CD4-positive, alpha-beta T cell treated with Interleukin-2 at 100 ng/mL for 4 hours (primary cell): Measurements from ENCODE around the gene KYNU.
A peak's percentile ranks its signal among the peaks of the same experiment; 100 is the strongest.
"Not testable (repeated sequence)": the region's sequence is repeated elsewhere in the genome, so short reads cannot be mapped to it uniquely, and the experiment has no call there.

Experiments
- DNase-seq: peaks from one replicate; pipeline ENCODE4 v3.0.0-alpha.2; 2020; ENCODE audit warnings: low spot score

KYNU gene

GRCh38 chr2:143026411-143027054 is 149.1 kb downstream of the KYNU start:
- DNase-seq, result no peak

GRCh38 chr2:143029141-143029540 is 151.7 kb downstream of the KYNU start:
- no peak for DNase-seq

GRCh38 chr2:143030127-143030526 is 152.7 kb downstream of the KYNU start:
- no peak for DNase-seq

- peak; percentile 87 for DNase-seq
Observed at GRCh38 chr2:143034292-143035074, 157.0 kb downstream of the KYNU start.

- DNase-seq, result no peak
Observed at GRCh38 chr2:143051465-143051864, 174.0 kb downstream of the KYNU start.

- DNase-seq, result not testable (repeated sequence)
Observed at GRCh38 chr2:143053437-143053836, 176.0 kb downstream of the KYNU start.

GRCh38 chr2:143056550-143056949 is 179.1 kb downstream of the KYNU start:
- no peak for DNase-seq

- DNase-seq, result no peak
Observed at GRCh38 chr2:143058851-143059250, 181.4 kb downstream of the KYNU start.

GRCh38 chr2:143063612-143064200 is 186.2 kb downstream of the KYNU start:
- no peak for DNase-seq

- DNase-seq, result no peak
Observed at GRCh38 chr2:143068094-143068493, 190.6 kb downstream of the KYNU start.

- DNase-seq, result no peak
Observed at GRCh38 chr2:143068509-143068908, 191.0 kb downstream of the KYNU start.

GRCh38 chr2:143070704-143071103 is 193.2 kb downstream of the KYNU start:
- no peak for DNase-seq

- DNase-seq, result no peak
Observed at GRCh38 chr2:143071185-143071876, 193.9 kb downstream of the KYNU start.

- DNase-seq, result not testable (repeated sequence)
Observed at GRCh38 chr2:143074913-143075312, 197.4 kb downstream of the KYNU start.

- DNase-seq, result no peak
Observed at GRCh38 chr2:143075711-143076110, 198.2 kb downstream of the KYNU start.

- DNase-seq, result no peak
Observed at GRCh38 chr2:143078104-143078503, 200.6 kb downstream of the KYNU start.

GRCh38 chr2:143081616-143082015 is 204.2 kb downstream of the KYNU start:
- no peak for DNase-seq

- peak; percentile 42 for DNase-seq
Observed at GRCh38 chr2:143083636-143084035, 206.2 kb downstream of the KYNU start.

- DNase-seq, result no peak
Observed at GRCh38 chr2:143084462-143084861, 207.0 kb downstream of the KYNU start.

GRCh38 chr2:143085125-143085784 is 207.8 kb downstream of the KYNU start:
- DNase-seq, result no peak

GRCh38 chr2:143087033-143087432 is 209.6 kb downstream of the KYNU start:
- no peak for DNase-seq

- no peak for DNase-seq
Observed at GRCh38 chr2:143088388-143088787, 210.9 kb downstream of the KYNU start.
